Measurements from ENCODE around the gene MELTF.

DNA sequence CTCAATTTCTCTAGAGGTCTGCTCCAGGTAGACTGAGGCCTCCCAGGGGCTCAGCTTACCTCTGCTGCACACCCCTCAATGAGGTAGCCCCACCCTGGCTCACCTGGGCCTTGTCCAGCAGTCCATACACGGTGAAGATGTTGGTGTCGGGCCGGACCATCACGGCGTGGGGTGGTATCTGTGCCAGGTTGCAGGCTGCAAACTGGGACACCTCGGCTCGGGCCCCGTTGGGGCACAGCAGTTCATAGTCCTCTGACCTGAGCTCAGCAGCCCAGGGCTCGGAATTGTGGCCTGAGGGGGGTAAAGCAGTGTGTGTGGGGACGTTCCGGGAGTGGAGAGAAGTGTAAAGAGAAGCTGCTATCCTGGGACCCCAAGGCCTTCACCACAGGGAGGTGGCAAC lies 23.2 kb downstream of the MELTF start:
- TF ChIP-seq BHLHE40 (IDR thresholded peaks at IDR 0.05; ENCODE audit: borderline replicate concordance) (no peak), HDGF (IDR thresholded peaks at IDR 0.05; ENCODE audit: borderline replicate concordance) (no peak), CTBP1 (IDR thresholded peaks at IDR 0.05; ENCODE audit: borderline replicate concordance) (no peak)
